ENCODE results near the gene CIROP. TPM values are rescaled to one million over a fixed set of nuclear protein-coding genes. Genes with fewer than 3 reads are reported as not detected.

CIROP gene
- total RNA-seq, 2 donors from 2014 or later, result 0.64 to 1.4 TPM

DNA sequence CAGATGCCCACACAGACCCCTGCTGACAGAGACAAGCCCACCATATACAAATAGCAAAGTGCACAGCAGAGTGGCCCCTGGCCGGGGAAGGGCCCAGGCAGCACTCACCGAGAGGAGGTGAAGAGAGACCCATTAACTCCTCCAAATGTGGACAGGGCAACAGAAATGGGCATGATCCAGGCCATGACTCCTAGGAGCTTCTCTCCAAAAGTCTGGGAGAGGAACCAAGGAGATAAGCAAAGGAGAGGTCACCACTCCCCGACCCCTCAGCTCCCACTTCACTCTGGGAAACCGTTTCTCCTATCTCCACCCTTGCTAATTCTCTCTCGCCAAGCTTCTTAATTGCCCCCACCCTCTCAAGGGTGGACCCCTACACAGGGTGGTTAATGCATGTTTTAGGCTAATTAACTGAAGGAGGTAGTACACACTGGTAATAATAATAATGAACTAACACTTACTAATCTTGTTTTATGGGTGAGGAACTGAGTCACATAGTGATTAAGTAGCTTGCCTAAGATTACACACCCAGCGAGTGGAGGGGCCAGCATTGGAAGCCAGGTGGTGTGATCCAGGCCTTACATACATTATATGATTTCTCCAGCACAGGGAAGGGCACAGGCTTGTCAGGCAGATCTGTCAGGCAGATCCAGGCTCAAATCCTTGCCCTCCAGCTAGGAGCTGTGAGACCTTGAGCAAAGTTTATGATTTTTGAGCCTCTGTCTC lies 33.2 kb upstream of the CIROP start:
- no peak overlapping the region for H3K27ac ChIP-seq (ENCODE audit: low read depth, low read length)
- peaks cover 8% of the 10 kb centered on the region for H3K36me3 Mint-ChIP-seq (ENCODE audit: low read depth)

DNA sequence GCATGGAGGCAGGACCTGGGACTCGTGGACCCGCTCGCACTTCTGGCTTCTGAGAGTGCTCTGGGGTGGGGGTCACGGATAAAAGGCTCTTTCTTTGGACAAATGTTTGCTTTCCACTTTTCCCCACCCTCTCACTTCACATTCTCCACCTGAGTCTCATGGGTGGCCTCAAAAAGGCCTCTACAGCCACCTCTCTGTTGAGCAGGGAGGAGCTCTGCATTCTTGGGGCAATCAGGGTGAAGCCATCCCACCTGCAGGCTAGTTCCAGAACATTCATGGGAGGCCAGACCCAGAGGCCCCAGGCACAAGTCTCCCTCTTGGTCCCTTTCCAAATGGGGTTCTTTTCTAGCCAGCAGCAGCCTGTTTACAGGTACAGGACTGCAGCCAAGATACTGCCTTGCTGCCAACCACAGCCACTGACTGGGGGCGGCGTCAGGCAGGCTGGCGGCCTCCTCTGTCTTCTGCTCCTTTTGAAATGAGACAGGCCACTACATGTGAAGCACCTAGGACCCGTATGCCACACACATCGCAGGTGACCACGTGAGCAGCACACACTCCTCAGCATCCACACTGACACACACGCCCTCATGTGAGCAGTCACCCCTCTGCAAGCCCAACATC lies 32.5 kb upstream of the CIROP start:
- TF ChIP-seq, protein P1, sequence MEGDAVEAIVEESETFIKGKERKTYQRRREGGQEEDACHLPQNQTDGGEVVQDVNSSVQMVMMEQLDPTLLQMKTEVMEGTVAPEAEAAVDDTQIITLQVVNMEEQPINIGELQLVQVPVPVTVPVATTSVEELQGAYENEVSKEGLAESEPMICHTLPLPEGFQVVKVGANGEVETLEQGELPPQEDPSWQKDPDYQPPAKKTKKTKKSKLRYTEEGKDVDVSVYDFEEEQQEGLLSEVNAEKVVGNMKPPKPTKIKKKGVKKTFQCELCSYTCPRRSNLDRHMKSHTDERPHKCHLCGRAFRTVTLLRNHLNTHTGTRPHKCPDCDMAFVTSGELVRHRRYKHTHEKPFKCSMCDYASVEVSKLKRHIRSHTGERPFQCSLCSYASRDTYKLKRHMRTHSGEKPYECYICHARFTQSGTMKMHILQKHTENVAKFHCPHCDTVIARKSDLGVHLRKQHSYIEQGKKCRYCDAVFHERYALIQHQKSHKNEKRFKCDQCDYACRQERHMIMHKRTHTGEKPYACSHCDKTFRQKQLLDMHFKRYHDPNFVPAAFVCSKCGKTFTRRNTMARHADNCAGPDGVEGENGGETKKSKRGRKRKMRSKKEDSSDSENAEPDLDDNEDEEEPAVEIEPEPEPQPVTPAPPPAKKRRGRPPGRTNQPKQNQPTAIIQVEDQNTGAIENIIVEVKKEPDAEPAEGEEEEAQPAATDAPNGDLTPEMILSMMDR (conservative IDR thresholded peaks at IDR 0.05), result no peak
- no peak overlapping the region for H3K27ac Mint-ChIP-seq
- no peak overlapping the region for H3K4me3 Mint-ChIP-seq
- peaks cover 4% of the 10 kb centered on the region for H3K4me1 ChIP-seq (ENCODE audit: control insufficient read depth, insufficient read depth, low read length)
- H3K36me3 ChIP-seq (ENCODE audit: control insufficient read depth, insufficient read depth, low read length), result no peaks in the 10 kb centered on the region
- no peak overlapping the region for H3K27ac ChIP-seq (ENCODE audit: low read depth, low read length)
- peaks cover 8% of the 10 kb centered on the region for H3K36me3 Mint-ChIP-seq (ENCODE audit: low read depth)
- no peak overlapping the region for H3K4me3 ChIP-seq (ENCODE audit: low read length)
- H3K27me3 ChIP-seq (ENCODE audit: control insufficient read depth, insufficient read depth, low read length, poor library complexity, severe bottlenecking), result no peaks in the 10 kb centered on the region
- DNase-seq, result no peak
- WGBS, 2 experiments (ENCODE audit: insufficient coverage in 1 of 2, insufficient read length in 1 of 2), result 92 to 93% methylated on average over 5 to 11 of the region's 11 CpGs
- H3K9me3 Mint-ChIP-seq, result no peaks in the 10 kb centered on the region
- no peaks in the 10 kb centered on the region for H3K9me3 ChIP-seq (ENCODE audit: control insufficient read depth, low read length)
- H3K4me1 Mint-ChIP-seq, result peaks cover 9% of the 10 kb centered on the region
- H3K9ac ChIP-seq (ENCODE audit: extremely low read depth, low read length, poor library complexity, severe bottlenecking), result no peak overlapping the region
- no peaks in the 10 kb centered on the region for H3K27me3 Mint-ChIP-seq (ENCODE audit: insufficient read depth)

More for the DNA sequence above, 33.2 kb upstream of the CIROP start:
- TF ChIP-seq, protein P1 (conservative IDR thresholded peaks at IDR 0.05), result no peak
- Histone ChIP-seq H3K4me1 (ENCODE audit: control insufficient read depth, insufficient read depth, low read length) (peaks cover 4% of the 10 kb centered on the region), H3K9ac (ENCODE audit: extremely low read depth, low read length, poor library complexity, severe bottlenecking) (no peak overlapping the region), H3K9me3 (ENCODE audit: control insufficient read depth, low read length) (no peaks in the 10 kb centered on the region), H3K36me3 (ENCODE audit: control insufficient read depth, insufficient read depth, low read length) (no peaks in the 10 kb centered on the region), H3K4me3 (ENCODE audit: low read length) (no peak overlapping the region), H3K27me3 (ENCODE audit: control insufficient read depth, insufficient read depth, low read length, poor library complexity, severe bottlenecking) (no peaks in the 10 kb centered on the region)
- WGBS, 2 experiments (ENCODE audit: insufficient coverage in 1 of 2, insufficient read length in 1 of 2), result 92 to 100% methylated on average over 1 to 6 of the region's 6 CpGs
- Mint-ChIP-seq H3K9me3 (no peaks in the 10 kb centered on the region), H3K27me3 (ENCODE audit: insufficient read depth) (no peaks in the 10 kb centered on the region), H3K4me3 (no peak overlapping the region), H3K4me1 (peaks cover 9% of the 10 kb centered on the region), H3K27ac (no peak overlapping the region)
- no peak for DNase-seq

DNA sequence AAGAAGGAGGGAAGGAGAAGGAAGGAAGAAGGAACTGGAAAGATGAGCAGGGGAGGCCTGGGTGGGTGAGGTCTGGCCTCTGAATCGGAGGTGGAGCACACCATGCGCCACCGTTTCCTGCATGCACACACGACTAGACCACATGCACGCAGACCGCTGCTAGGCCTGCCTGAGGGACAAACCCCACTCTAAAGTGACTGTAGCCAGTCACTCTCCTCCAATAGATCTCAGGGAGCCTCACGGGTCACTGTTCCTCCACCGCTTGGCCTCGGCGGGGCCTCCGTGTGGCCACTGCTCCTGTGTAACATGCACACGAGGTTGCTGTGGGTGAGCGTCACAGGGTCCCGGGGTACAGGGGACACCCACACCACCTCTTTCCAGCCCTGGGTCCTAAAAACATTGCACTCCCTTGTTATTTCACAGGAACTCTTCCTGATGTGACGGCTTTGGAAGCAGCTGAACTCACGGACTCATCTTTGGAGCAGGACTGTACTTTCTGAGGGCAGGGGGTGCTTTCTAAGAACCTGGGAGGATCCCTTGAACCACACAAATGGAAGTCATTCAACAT lies 31.9 kb upstream of the CIROP start:
- no peaks in the 10 kb centered on the region for H3K27me3 ChIP-seq (ENCODE audit: control insufficient read depth, insufficient read depth, low read length, poor library complexity, severe bottlenecking)
- H3K9ac ChIP-seq (ENCODE audit: extremely low read depth, low read length, poor library complexity, severe bottlenecking), result no peak overlapping the region
- H3K27ac ChIP-seq (ENCODE audit: low read depth, low read length), result no peak overlapping the region
- H3K4me3 ChIP-seq (ENCODE audit: low read length), result no peak overlapping the region
- Mint-ChIP-seq H3K27ac (no peak overlapping the region), H3K27me3 (ENCODE audit: insufficient read depth) (no peaks in the 10 kb centered on the region), H3K4me1 (peaks cover 9% of the 10 kb centered on the region), H3K4me3 (no peak overlapping the region), H3K36me3 (ENCODE audit: low read depth) (peaks cover 8% of the 10 kb centered on the region), H3K9me3 (no peaks in the 10 kb centered on the region)
- peaks cover 4% of the 10 kb centered on the region for H3K4me1 ChIP-seq (ENCODE audit: control insufficient read depth, insufficient read depth, low read length)
- H3K9me3 ChIP-seq (ENCODE audit: control insufficient read depth, low read length), result no peaks in the 10 kb centered on the region
- no peak for DNase-seq
- WGBS, 2 experiments (ENCODE audit: insufficient coverage in 1 of 2, insufficient read length in 1 of 2), result 91 to 93% methylated on average over 13 to 16 of the region's 16 CpGs
- TF ChIP-seq, protein P1 (conservative IDR thresholded peaks at IDR 0.05), result no peak
- H3K36me3 ChIP-seq (ENCODE audit: control insufficient read depth, insufficient read depth, low read length), result no peaks in the 10 kb centered on the region

All from endodermal cell (in vitro differentiated cells).